ENCODE results near the gene TIGD3.

The TIGD3 gene

DNA sequence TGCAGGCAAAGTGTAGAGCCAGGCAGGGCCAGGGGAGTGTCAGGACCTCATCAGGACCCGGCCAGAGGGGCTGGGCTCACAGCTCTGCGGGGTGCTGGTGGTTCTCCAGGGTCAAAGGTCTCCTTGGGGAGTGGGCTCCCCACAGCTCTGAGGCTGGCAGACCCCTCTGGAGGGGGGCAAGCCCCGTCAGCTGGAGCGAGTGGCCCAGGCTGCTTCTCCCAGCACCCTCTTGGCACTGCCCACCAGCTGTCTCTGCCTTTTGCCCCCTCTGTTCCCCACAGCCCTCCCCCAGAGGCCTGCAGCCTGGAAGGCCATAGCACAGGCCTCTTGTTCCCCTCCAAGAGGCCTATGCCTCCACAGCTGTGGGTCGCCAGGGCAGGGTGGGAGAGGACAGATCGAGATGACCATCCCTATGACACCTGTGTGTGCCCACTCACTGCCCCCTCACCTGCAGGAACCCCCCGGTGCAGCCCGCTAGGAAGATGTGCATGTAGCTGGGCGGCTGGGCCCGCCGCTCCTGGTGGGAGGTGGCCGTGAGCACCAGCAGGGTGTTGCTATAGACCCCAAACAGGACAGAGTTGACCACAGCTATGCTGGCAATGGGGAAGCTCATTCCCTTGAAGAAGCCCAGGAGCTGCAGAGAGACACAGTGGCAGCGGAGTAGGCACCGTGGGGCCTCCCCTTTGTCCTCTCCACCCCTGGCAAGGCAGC, 24.5 kb downstream of the TIGD3 start:
- TF ChIP-seq SIN3A (IDR thresholded peaks at IDR 0.05; ENCODE audit: borderline replicate concordance, insufficient read depth, low read length), result no peak
- TF ChIP-seq FOXP2 (optimal IDR thresholded peaks at IDR 0.05; ENCODE audit: borderline replicate concordance, extremely low read depth, extremely low read length, insufficient read depth), result no peak
- no peak for TF ChIP-seq TAF1 (IDR thresholded peaks at IDR 0.05; ENCODE audit: borderline replicate concordance, insufficient read depth, low read length)

DNA sequence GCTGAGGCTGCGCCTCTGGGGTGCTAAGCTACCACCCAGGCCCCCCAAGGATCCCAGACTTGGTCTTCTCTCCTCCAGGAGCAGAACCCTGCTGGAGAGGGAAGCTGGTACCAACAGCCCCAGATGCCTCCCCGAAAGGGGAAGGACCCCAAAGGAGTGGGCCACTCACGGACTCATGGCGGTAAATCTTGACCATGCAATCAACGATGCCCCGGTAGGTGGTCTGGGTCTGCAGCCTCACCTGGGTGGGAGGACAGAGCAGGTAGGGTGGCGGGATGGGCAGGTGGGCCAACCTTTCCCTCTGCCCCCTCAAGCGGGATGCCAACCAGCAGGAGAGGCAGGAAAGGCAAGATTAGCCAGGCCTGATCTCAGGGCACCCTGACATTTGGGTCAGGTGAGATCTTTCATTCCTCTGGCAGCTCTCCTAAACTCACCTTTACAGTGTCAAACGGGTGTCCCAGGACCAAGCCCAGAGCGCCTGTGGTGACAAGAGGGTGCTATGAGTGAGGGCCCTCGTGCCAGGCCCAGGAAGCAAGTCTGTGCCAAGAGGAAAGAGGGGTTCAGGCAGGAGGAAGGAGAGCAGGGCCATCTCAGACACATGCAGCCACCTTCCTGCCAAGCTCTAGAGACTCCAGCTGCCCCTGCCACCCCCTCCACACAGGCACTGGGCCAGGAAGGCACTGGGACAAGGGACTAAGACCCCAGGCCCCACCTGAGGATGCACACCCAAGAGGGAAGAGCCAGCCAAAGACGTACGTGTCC, 25.3 kb downstream of the TIGD3 start:
- TF ChIP-seq, protein P1, sequence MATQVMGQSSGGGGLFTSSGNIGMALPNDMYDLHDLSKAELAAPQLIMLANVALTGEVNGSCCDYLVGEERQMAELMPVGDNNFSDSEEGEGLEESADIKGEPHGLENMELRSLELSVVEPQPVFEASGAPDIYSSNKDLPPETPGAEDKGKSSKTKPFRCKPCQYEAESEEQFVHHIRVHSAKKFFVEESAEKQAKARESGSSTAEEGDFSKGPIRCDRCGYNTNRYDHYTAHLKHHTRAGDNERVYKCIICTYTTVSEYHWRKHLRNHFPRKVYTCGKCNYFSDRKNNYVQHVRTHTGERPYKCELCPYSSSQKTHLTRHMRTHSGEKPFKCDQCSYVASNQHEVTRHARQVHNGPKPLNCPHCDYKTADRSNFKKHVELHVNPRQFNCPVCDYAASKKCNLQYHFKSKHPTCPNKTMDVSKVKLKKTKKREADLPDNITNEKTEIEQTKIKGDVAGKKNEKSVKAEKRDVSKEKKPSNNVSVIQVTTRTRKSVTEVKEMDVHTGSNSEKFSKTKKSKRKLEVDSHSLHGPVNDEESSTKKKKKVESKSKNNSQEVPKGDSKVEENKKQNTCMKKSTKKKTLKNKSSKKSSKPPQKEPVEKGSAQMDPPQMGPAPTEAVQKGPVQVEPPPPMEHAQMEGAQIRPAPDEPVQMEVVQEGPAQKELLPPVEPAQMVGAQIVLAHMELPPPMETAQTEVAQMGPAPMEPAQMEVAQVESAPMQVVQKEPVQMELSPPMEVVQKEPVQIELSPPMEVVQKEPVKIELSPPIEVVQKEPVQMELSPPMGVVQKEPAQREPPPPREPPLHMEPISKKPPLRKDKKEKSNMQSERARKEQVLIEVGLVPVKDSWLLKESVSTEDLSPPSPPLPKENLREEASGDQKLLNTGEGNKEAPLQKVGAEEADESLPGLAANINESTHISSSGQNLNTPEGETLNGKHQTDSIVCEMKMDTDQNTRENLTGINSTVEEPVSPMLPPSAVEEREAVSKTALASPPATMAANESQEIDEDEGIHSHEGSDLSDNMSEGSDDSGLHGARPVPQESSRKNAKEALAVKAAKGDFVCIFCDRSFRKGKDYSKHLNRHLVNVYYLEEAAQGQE (IDR thresholded peaks at IDR 0.05; ENCODE audit: insufficient read depth in 1 of 2, low read depth in 2 of 2, low read length in 2 of 2), result no peak
- no peak for TF ChIP-seq SIN3A (IDR thresholded peaks at IDR 0.05; ENCODE audit: borderline replicate concordance, insufficient read depth, low read length)
- TF ChIP-seq POLR2AphosphoS5 (IDR thresholded peaks at IDR 0.05; ENCODE audit: low read depth, low read length), result no peak
- TF ChIP-seq FOXP2 (optimal IDR thresholded peaks at IDR 0.05; ENCODE audit: borderline replicate concordance, extremely low read depth, extremely low read length, insufficient read depth), result no peak
- TF ChIP-seq TAF1 (IDR thresholded peaks at IDR 0.05; ENCODE audit: borderline replicate concordance, insufficient read depth, low read length), result no peak

DNA sequence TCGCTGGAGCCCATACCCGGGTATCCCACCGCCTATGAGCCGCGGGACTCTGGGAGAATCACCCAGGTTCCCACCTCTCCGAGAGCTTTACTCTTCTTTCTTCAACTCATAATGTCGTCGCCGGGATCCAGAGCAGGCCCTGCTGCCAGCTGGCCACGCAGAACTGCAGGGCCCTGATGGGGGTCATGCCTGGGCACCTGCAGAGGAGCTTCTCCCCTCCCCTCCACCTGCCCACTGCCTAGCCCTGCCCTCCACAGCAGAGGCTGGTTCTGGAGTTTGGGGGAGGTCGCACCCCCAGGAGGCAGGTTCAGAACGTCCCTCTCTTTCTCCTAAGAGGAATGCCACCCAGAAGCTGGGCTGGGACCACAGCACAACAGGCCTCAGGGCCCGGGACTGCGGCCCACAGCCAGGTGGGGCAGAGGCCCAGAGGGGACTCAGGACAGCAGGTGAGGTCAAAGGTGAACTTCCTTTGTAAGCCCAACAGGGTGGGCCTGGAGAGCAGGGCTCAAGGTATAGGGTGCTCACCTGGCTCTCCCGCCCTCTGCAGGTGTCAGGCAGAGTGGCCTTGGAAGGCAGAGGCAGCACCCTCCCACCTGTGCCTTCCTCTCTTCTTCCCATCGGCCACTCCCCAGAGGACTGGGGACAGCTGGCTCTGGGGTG, 26.0 kb downstream of the TIGD3 start:
- TF ChIP-seq TAF1 (IDR thresholded peaks at IDR 0.05; ENCODE audit: borderline replicate concordance, insufficient read depth, low read length), result no peak
- TF ChIP-seq SIN3A (IDR thresholded peaks at IDR 0.05; ENCODE audit: borderline replicate concordance, insufficient read depth, low read length), result no peak
- TF ChIP-seq, protein P1 (IDR thresholded peaks at IDR 0.05; ENCODE audit: insufficient read depth in 1 of 2, low read depth in 2 of 2, low read length in 2 of 2), result no peak

DNA sequence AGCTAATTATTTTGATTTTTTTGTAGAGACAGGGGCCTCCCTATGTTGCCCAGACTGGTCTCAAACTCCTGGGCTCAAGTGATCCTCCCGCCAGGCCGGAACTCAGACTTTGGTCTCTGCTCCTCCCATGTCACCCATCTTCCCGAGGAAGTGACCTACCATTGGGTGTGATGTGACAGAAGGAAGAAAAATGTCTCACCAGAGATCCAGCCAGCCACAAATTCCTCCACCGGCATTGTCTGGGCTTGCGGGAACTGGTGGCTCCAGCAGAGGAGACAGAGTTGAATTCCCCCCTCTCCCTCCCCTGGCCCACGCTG, 27.1 kb downstream of the TIGD3 start:
- no peak for TF ChIP-seq FOXP2 (optimal IDR thresholded peaks at IDR 0.05; ENCODE audit: borderline replicate concordance, extremely low read depth, extremely low read length, insufficient read depth)
- TF ChIP-seq, protein P1 (IDR thresholded peaks at IDR 0.05; ENCODE audit: insufficient read depth in 1 of 2, low read depth in 2 of 2, low read length in 2 of 2), result no peak
- TF ChIP-seq SIN3A (IDR thresholded peaks at IDR 0.05; ENCODE audit: borderline replicate concordance, insufficient read depth, low read length), result no peak
- no peak for TF ChIP-seq POLR2AphosphoS5 (IDR thresholded peaks at IDR 0.05; ENCODE audit: low read depth, low read length)
- no peak for TF ChIP-seq TAF1 (IDR thresholded peaks at IDR 0.05; ENCODE audit: borderline replicate concordance, insufficient read depth, low read length)

DNA sequence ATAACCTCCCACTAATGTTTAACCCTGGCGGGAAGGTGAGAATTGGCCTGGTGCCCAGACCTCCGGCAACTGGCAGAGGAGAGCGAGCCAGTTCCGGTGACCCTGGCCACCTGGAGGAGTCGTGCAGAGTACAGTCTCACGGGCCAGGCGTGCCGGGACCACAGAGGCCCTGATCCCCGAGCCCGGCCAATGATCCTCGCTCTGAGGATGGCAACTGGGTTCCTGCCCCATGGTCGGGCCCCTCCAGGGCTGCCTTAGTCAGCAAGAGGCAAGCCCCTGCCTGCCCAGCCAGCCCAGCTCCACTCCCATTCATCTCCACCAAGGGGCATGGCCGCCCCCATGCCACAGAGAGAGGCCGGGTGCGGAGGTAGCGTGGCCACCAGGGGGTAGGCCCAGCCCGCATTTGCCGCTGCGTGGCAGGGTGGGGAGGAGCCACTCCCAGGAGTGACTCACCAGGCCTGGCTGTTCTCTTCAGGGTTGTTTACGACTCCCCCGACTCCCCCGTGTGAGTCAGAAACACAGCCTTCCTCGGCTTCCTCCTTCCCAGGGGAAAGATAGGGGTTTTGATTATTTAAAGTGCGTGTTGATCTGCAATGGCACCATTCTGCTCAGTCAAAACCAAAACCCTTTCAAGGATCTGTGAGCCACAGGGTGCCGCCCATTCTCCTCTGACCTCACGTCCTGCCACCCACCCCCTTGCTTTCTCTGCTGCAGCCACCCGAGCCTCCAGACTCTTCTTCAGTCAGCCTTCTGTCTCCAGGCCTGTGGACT, 27.7 kb downstream of the TIGD3 start, which contains the start of gene SLC25A45:
Gene SLC25A45 (minus strand): TSS at position 614 of the 771 bp plus-strand sequence. CDS start 695 bp downstream, outside the sequence.
- TF ChIP-seq TAF1 (IDR thresholded peaks at IDR 0.05; ENCODE audit: borderline replicate concordance, insufficient read depth, low read length) (no peak; the same call in 1 of the 2 replicates), FOXP2 (optimal IDR thresholded peaks at IDR 0.05; ENCODE audit: borderline replicate concordance, extremely low read depth, extremely low read length, insufficient read depth) (peak; percentile 98)
- TF ChIP-seq, protein P1 (IDR thresholded peaks at IDR 0.05; ENCODE audit: insufficient read depth in 1 of 2, low read depth in 2 of 2, low read length in 2 of 2), result peak in 1 of 2 experiments; percentile 28; a peak in 1 of 4 replicates

All from PFSK-1 (cell line).